GM21737 (cell line): ENCODE measurements around the gene PRMT1.

Source experiments
- ATAC-seq: cut with Tn5 transposase; IDR thresholded peaks from one replicate; pipeline ENCODE4 v1.9.1; 2021; ENCODE audit warnings: mild to moderate bottlenecking, moderate library complexity; ENCODE audit not compliant: unreplicated experiment

Gene PRMT1

GRCh38 chr19:49687566-49688316, 10.7 kb downstream of the PRMT1 start:
- ATAC-seq: no peak

GRCh38 chr19:49688531-49689132, 11.6 kb downstream of the PRMT1 start:
- ATAC-seq: no peak

- ATAC-seq: no peak
Measured at GRCh38 chr19:49689133-49690078, 12.3 kb downstream of the PRMT1 start, which contains the start of gene ADM5. Gene ADM5 (plus strand): TSS chr19:49689594. CDS start chr19:49689838, 244 bp downstream.

GRCh38 chr19:49690079-49690655, 13.1 kb downstream of the PRMT1 start:
- ATAC-seq: no peak

- ATAC-seq: no peak
Measured at GRCh38 chr19:49690656-49691242, 13.7 kb downstream of the PRMT1 start, which contains the start of gene CPT1C. Gene CPT1C (plus strand): TSS chr19:49691116. CDS start chr19:49692253, 1,137 bp downstream.

GRCh38 chr19:49691243-49692146, 14.4 kb downstream of the PRMT1 start:
- ATAC-seq: no peak

GRCh38 chr19:49692147-49692506, 15.1 kb downstream of the PRMT1 start:
- no peak for ATAC-seq

- ATAC-seq: no peak
Measured at GRCh38 chr19:49696115-49696514, 19.0 kb downstream of the PRMT1 start.

GRCh38 chr19:49696865-49697264, 19.8 kb downstream of the PRMT1 start:
- no peak for ATAC-seq

GRCh38 chr19:49699364-49699763, 22.3 kb downstream of the PRMT1 start:
- ATAC-seq: no peak

GRCh38 chr19:49700563-49700962, 23.5 kb downstream of the PRMT1 start:
- ATAC-seq: no peak

- ATAC-seq: no peak
Measured at GRCh38 chr19:49701271-49701786, 24.3 kb downstream of the PRMT1 start.

- ATAC-seq: no peak
Measured at GRCh38 chr19:49704888-49705642, 28.0 kb downstream of the PRMT1 start.

GRCh38 chr19:49705919-49706318, 28.8 kb downstream of the PRMT1 start:
- no peak for ATAC-seq

- no peak for ATAC-seq
Measured at GRCh38 chr19:49710372-49710951, 33.4 kb downstream of the PRMT1 start.

GRCh38 chr19:49712397-49712859, 35.4 kb downstream of the PRMT1 start:
- no peak for ATAC-seq

GRCh38 chr19:49713236-49713845, 36.3 kb downstream of the PRMT1 start:
- no peak for ATAC-seq

GRCh38 chr19:49716154-49716553, 39.1 kb downstream of the PRMT1 start:
- no peak for ATAC-seq
